AG09319 (cell line): ENCODE measurements around the gene MYO7A.

ENCODE experiments used
- DNase-seq: peaks from one replicate; pipeline ENCODE4 v3.0.0-alpha.2; 2010; ENCODE audit warnings: low read depth; ENCODE audit errors: extremely low read depth
- TF ChIP-seq, protein P1 (sequence below): IDR thresholded peaks from 2 replicates; pipeline ENCODE4 v1.5.1; 2011; ENCODE audit warnings: low read depth, mild to moderate bottlenecking, inconsistent platforms, low read length, moderate library complexity

Gene MYO7A

DNA sequence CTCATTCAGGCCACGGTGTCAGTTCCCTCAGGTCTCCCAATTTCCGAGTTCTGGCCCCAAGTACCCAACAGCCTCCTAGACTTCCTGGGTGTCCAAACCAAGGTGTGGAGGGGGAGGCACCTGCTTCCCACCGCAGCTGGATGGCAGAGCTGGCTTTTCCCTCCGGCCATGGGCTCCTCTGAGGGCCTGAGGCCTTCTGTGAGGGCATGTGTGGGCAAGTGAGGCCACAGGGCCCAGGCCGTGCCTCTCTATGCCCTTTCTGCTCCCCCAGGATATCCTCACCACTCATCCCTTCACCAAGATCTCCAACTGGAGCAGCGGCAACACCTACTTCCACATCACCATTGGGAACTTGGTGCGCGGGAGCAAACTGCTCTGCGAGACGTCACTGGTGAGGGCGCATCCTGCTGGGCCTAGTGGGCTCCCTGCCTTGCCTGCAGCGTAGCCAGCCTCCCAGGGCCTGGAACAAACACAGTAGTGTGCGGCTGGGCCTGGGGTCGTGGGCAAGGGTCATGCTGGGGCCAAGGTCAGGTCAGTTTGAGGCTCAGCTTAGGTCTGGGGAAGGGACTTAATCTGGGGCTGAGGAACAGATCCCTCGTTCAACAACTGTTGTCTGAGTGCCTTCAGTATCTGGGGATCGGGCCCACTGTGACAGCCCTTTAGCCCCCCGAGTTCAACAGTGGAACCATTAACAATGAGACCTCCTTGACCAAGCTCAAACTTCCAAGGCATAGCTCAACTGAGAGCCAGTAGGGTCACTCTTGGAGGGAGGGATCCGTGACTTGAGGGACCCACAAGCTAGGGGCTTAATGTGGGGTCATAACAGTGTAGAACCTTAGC lies 85.8 kb downstream of the MYO7A start:
- TF ChIP-seq, protein P1, sequence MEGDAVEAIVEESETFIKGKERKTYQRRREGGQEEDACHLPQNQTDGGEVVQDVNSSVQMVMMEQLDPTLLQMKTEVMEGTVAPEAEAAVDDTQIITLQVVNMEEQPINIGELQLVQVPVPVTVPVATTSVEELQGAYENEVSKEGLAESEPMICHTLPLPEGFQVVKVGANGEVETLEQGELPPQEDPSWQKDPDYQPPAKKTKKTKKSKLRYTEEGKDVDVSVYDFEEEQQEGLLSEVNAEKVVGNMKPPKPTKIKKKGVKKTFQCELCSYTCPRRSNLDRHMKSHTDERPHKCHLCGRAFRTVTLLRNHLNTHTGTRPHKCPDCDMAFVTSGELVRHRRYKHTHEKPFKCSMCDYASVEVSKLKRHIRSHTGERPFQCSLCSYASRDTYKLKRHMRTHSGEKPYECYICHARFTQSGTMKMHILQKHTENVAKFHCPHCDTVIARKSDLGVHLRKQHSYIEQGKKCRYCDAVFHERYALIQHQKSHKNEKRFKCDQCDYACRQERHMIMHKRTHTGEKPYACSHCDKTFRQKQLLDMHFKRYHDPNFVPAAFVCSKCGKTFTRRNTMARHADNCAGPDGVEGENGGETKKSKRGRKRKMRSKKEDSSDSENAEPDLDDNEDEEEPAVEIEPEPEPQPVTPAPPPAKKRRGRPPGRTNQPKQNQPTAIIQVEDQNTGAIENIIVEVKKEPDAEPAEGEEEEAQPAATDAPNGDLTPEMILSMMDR: no peak
- DNase-seq: no peak

DNA sequence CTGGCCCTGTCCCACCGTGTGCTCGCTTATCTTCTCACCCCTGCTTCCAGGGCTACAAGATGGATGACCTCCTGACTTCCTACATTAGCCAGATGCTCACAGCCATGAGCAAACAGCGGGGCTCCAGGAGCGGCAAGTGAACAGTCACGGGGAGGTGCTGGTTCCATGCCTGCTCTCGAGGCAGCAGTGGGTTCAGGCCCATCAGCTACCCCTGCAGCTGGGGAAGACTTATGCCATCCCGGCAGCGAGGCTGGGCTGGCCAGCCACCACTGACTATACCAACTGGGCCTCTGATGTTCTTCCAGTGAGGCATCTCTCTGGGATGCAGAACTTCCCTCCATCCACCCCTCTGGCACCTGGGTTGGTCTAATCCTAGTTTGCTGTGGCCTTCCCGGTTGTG lies 86.5 kb downstream of the MYO7A start:
- no peak for DNase-seq
- TF ChIP-seq, protein P1: no peak

DNA sequence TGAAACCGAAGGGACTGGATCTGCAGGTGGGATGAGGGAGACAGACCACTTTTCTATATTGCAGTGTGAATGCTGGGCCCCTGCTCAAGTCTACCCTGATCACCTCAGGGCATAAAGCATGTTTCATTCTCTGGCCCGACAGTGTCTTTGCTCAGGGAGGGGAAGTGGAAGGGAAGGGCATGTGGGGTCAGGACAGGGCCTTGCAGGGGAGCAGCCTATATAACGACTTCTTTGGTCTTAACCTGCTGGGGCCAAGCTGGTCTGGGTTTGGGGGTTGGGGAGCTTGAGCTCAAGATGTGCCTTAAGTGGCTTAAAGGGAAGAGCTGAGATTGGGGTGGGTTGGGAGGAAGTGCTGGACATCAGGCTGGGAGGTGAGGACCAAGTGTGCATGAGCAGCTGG lies 87.1 kb downstream of the MYO7A start:
- DNase-seq: no peak

DNA sequence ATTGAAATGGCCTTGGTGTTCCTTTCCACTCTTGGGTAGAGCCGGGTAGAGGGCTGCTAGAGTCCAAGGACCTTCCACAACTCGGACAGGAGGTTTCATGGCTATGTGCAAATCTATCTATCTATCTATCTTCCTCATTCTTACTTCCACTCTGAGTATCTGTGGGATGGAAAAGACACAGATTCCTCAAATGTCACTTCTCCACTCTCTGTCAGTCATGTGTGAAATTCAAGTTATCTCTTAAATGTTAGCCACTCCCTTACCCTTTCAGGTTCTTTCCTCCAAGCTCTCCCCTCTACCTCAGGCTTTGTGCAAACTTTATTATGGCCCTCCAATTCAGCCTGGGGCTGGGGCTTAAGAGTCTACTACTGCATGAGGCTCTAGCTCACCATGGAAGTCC lies 89.1 kb downstream of the MYO7A start:
- no peak for DNase-seq
- TF ChIP-seq, protein P1: no peak

More for the DNA sequence above, 87.1 kb downstream of the MYO7A start:
- TF ChIP-seq, protein P1: no peak

DNA sequence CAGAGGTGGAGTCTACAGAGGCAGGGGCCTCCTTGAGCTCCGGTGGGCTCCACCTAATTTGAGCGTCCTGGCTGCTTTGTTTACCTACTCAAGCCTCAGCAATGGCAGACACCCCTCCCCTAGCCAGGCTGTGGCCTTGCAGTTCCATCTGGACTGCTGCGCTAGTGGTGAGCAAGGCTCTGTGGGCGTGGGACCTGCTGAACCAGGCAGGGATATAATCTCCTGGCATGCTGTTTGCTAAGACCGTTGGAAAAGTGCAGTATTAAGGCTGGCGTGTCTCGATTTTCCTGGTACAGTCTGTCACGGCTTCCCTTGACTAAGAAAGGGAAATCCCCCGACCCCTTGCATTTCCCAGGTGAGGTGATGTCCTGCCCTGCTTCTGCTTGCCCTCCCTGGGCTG lies 95.8 kb downstream of the MYO7A start:
- TF ChIP-seq, protein P1: no peak
- no peak for DNase-seq

DNA sequence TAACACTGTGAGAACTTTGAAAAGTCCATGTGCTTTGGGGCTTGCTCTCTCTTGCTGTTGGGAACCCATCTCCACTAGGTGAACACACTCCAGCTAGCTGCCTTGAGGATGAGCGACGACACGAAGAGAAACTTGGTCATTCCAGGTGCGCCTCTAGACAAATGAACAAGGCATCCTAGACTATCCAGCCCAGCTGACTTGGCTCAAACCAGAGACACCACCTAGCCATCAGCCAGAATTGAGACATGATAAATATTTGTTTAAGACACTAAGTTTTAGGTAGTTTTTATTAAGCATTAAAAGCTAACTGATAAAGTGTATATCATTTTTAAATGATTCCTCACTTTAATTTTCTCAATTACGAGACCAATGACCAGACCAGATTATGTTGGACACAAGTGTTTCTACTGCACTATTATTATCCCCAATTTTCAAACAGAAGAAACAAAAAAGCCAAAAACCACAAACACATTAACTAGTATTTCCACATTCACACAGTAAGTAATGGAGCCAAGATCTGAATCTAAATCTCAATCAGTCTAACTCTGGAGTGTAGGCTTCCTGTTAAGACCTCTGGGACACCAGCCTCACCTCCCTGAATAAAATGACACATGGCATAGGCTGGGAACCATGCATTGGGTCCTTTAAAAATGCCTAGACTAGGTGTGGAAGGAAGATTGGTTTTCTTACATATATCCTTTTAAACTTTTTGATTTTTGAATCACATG lies 103.0 kb downstream of the MYO7A start:
- TF ChIP-seq, protein P1: no peak
- no peak for DNase-seq

DNA sequence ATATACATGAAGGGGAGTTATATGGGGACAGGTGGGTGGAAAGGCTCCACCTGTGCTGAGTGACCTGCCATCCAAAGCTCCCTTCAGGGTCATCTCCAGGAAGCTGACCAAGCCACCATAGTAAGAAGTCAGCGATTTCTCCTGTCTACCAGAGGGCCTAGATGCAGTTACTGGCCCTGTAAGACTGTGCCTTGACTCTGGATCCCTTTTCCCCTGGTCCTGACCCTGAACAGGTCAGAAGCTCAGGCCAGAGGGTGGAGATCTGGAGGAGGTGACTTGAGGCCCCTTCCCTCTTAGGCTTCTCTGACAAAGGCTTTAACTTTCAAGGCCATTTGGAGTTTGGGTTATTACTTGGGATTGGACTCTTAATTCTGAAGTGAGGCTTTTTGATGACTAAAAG lies 103.8 kb downstream of the MYO7A start:
- TF ChIP-seq, protein P1: no peak
- no peak for DNase-seq
